Panc1 (cell line): ENCODE results near the gene ATP11B. TPM values are rescaled to one million over a fixed set of nuclear protein-coding genes. Genes with fewer than 3 reads are reported as not detected.

Source experiments
- ATAC-seq: fragments of 200-7000 bp; cut with Tn5 transposase; 2 replicates; pipeline ENCODE4 v1.9.1; 2020; ENCODE audit warnings: mild to moderate bottlenecking, moderate library complexity
- BruUV-seq: library from RNA; stranded (reverse); fragments of 400-500 nt; replicated peaks from 2 replicates; lab custom pipeline; 2021; lab: Mats Ljungman, UMichigan
- CTCF ChIA-PET: fragments of 300-600 bp; sonication (Branson Sonifier 250); formaldehyde crosslinking; loops from one replicate; lab custom pipeline; 2022; ENCODE audit warnings: antibody characterized with exemption; lab: Charles Lee
- POLR2A ChIA-PET: fragments of 300-600 bp; sonication (Branson Sonifier 250); formaldehyde crosslinking; loops from one replicate; lab custom pipeline; 2022; ENCODE audit warnings: antibody characterized with exemption; lab: Charles Lee
- DNase-seq: peaks from one replicate; pipeline ENCODE4 v3.0.0-alpha.2; 2010; ENCODE audit warnings: low read depth, low spot score
- H3K27ac ChIP-seq: 2 replicates; pipeline ENCODE4 v1.5.1; 2011; ENCODE audit warnings: mild to moderate bottlenecking, low read length, inconsistent platforms
- H3K27me3 ChIP-seq: fragments of 200-500 bp; sonication (Bioruptor generic); 2 replicates; pipeline ENCODE4 v1.6.0; 2014; ENCODE audit warnings: low read length, inconsistent platforms; ENCODE audit not compliant: control insufficient read depth, insufficient read depth
- H3K36me3 ChIP-seq: fragments of 200-500 bp; sonication (Bioruptor generic); 2 replicates; pipeline ENCODE4 v1.5.1; 2014; ENCODE audit warnings: inconsistent platforms, mild to moderate bottlenecking, low read length, moderate library complexity; ENCODE audit not compliant: control insufficient read depth, insufficient read depth
- H3K4me1 ChIP-seq: 2 replicates; pipeline ENCODE4 v1.5.1; 2011; ENCODE audit warnings: inconsistent platforms, mild to moderate bottlenecking, low read length, moderate library complexity; ENCODE audit not compliant: control insufficient read depth, insufficient read depth
- H3K4me3 ChIP-seq, 2 experiments: 2 replicates each; pipeline ENCODE4 v1.5.1; 2011 to 2012; ENCODE audit warnings: low read depth in 2 of 2, low read length in 2 of 2, mild to moderate bottlenecking in 2 of 2, inconsistent platforms in 1 of 2, moderate library complexity in 1 of 2
- H3K9me3 ChIP-seq: fragments of 200-500 bp; sonication (Bioruptor generic); 2 replicates; pipeline ENCODE4 v1.5.1; 2014; ENCODE audit warnings: low read depth, mild to moderate bottlenecking, inconsistent platforms, low read length, moderate library complexity; ENCODE audit not compliant: control insufficient read depth, insufficient read depth
- CTCF ChIP-seq: fragments of 450-650 bp; IDR thresholded peaks from 2 replicates; pipeline ENCODE4 v1.5.1; 2017; ENCODE audit warnings: mild to moderate bottlenecking
- POLR2AphosphoS5 ChIP-seq: IDR thresholded peaks from 2 replicates; pipeline ENCODE4 v1.6.1; 2012; ENCODE audit warnings: mild to moderate bottlenecking, low read depth, low read length, moderate library complexity
- REST ChIP-seq, 2 experiments: IDR thresholded peaks; 2 replicates each; pipeline ENCODE4 v1.6.1; 2011 to 2012; ENCODE audit warnings: low read depth in 2 of 2, control low read depth in 1 of 2, low read length in 1 of 2, mild to moderate bottlenecking in 1 of 2, moderate library complexity in 1 of 2; ENCODE audit not compliant: insufficient read depth in 1 of 2
- SIN3A ChIP-seq: IDR thresholded peaks from 2 replicates; pipeline ENCODE4 v1.6.1; 2012; ENCODE audit warnings: low read depth, mild to moderate bottlenecking, low read length, moderate library complexity, borderline replicate concordance; ENCODE audit not compliant: insufficient read depth
- TCF7L2 ChIP-seq: IDR thresholded peaks from 2 replicates; pipeline ENCODE4 v1.6.1; 2011; ENCODE audit warnings: mild to moderate bottlenecking, low read depth, low read length, inconsistent platforms
- in situ Hi-C: cut with HindIII; loops from 2 replicates; pipeline ENCODE4 v1.10.0; 2016; ENCODE audit warnings: low sequenced_read_pairs, low pct_unique_long_range_greater_than_20kb
- intact Hi-C: fragments of 100-400 bp; cut with micrococcal nuclease; formaldehyde crosslinking; loops from one replicate; pipeline ENCODE4 v1.10.0; 2022; ENCODE audit not compliant: unreplicated experiment
- total RNA-seq: library from RNA; stranded (reverse); gene quantifications from one replicate; pipeline ENCODE4 v1.2.1, GENCODE V29; 2021; ENCODE audit not compliant: unreplicated experiment

ATP11B gene
- total RNA-seq, 1 experiment from 2014 or later, result 108 TPM

GRCh38 chr3:182837855-182838454, 44.7 kb downstream of the ATP11B start:
- ATAC-seq (no peak), DNase-seq (no peak)
- TF ChIP-seq TCF7L2, result no peak
- peak; percentile 60; the same call in 1 of the 2 replicates for TF ChIP-seq CTCF
- no peak for TF ChIP-seq POLR2AphosphoS5
- BruUV-seq, result no TSS peak
- Histone ChIP-seq H3K4me3 (no peak overlapping the region), H3K27ac (no peak overlapping the region), H3K9me3 (no peaks in the 10 kb centered on the region), H3K4me1 (no peaks in the 10 kb centered on the region), H3K36me3 (peaks cover 4% of the 10 kb centered on the region; the same call in 1 of the 2 replicates), H3K27me3 (no peaks in the 10 kb centered on the region)
- CTCF ChIA-PET, result interaction anchor here (1.0 to 1.7 kb wide), 2 partner anchors 124 to 126 kb away, joined by 3 to 7 read pairs; no protein-coding TSS in a partner anchor
- intact Hi-C loops (loop anchor here (1.0 kb wide), 1 partner anchor 124 kb away; no protein-coding TSS in a partner anchor), in situ Hi-C loops (no loop called here)
- POLR2A ChIA-PET, result interaction anchor here (0.7 kb wide), 1 partner anchor 57 kb away, joined by 3 read pairs; no protein-coding TSS in a partner anchor

GRCh38 chr3:182843478-182843877, 50.2 kb downstream of the ATP11B start:
- TSS peak; percentile 40 for BruUV-seq

More at GRCh38 chr3:182843478-182843877, 50.2 kb downstream of the ATP11B start:
- TF ChIP-seq POLR2AphosphoS5 (no peak), TCF7L2 (no peak), SIN3A (no peak), REST (IDR thresholded peaks at IDR 0.05; ENCODE audit: insufficient read depth in 1 of 2, low read depth in 2 of 2, low read length in 1 of 2) (no peak), CTCF (no peak)
- in situ Hi-C loops, result no loop called here
- no peak for ATAC-seq
- Histone ChIP-seq H3K4me1 (no peaks in the 10 kb centered on the region), H3K4me3 (no peak overlapping the region), H3K27ac (no peak overlapping the region), H3K9me3 (no peaks in the 10 kb centered on the region), H3K36me3 (peaks cover 9% of the 10 kb centered on the region; the same call in 1 of the 2 replicates), H3K27me3 (no peaks in the 10 kb centered on the region)
- intact Hi-C loops, result no loop called here
- ChIA-PET CTCF (no interaction called here), POLR2A (no interaction called here)
- DNase-seq, result no peak
